GM18909 (cell line): Measurements from ENCODE around the gene PRKCB.
A peak's percentile ranks its signal among the peaks of the same experiment; 100 is the strongest.

Experiments used
- ATAC-seq: cut with Tn5 transposase; IDR thresholded peaks from one replicate; pipeline ENCODE4 v1.9.1; 2021; ENCODE audit warnings: mild to moderate bottlenecking; ENCODE audit not compliant: unreplicated experiment, poor library complexity

Gene PRKCB

DNA sequence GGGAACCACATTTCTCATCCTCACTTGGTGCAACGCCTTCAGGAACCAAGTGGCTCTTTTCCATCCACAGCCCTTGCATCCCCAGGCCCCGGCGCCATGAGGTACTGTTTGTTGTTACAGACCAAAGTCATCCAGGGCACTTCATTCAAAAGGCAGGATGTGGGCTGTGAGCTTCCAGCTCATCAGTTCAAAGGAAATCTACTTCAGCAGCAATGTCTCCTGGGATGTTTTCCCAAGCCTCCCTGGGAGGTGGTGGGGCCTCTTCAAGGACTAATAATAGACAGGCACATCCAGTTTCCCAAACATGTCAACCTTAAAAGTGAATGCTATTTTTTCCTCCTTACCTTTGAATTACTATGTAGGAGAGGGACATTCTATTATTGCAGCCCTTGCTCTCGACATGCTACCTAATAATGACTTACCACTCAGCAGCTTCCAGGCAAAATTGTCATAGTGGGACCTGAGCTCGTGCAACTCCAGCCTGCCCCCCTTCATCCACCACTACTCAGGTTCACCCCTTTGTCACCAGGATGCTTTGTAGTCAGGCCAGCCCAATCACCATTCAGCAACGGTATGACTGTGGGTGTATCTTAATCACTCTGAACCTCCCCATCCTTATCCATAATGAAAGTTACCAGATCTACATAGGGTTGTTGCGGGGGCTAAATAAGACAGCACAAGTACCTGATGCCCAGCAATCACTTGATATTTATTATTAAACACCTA, 1.7 kb upstream of the PRKCB start:
- ATAC-seq = no peak

GRCh38 chr16:23836078-23836403, 258 bp downstream of the PRKCB start:
- peak; percentile 27 for ATAC-seq

DNA sequence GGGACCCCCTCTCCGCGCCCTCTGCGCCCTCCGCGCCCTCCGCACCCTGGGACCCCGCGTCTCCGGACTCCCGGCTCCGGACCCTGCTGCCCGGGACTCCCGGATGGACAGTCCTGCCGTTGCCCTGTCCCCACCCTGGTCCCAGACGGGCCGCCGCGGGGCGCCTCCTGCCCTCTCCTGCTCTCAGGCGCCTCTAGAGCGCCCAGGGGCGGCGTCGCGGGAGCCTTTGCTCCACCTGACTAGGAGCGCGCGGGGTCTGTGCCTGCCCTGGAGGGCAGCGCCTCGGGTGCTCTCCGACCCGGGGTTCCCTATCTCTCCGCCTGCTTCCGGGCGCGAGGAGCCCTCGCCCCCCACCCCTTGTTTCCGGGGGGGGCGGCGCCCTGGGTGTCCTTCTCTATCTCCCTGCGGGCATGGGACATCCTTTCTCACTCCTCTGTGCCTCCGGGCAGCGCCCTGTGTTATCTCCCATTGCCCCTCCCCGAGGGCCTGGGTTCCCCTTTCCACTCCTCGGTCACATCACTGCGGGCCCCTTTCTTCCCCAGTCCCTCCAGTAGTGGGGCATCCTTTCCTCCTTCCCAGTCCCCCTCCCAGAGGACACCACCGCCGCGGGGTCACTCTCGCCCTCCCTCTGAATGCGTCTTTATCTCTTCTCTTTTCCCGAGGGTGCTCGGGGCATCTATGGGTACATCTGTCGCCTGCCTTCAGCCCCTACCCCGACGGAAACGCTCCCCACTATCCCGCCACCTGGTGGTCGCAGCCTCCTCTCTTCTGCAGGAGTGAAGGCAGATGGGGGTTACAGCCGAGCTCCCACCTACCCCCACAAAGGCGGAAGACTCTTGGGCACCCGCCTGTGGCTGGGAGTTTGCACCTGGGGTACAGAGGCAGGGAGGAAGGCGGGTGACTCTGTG, 875 bp downstream of the PRKCB start:
- ATAC-seq = peak; percentile 31

DNA sequence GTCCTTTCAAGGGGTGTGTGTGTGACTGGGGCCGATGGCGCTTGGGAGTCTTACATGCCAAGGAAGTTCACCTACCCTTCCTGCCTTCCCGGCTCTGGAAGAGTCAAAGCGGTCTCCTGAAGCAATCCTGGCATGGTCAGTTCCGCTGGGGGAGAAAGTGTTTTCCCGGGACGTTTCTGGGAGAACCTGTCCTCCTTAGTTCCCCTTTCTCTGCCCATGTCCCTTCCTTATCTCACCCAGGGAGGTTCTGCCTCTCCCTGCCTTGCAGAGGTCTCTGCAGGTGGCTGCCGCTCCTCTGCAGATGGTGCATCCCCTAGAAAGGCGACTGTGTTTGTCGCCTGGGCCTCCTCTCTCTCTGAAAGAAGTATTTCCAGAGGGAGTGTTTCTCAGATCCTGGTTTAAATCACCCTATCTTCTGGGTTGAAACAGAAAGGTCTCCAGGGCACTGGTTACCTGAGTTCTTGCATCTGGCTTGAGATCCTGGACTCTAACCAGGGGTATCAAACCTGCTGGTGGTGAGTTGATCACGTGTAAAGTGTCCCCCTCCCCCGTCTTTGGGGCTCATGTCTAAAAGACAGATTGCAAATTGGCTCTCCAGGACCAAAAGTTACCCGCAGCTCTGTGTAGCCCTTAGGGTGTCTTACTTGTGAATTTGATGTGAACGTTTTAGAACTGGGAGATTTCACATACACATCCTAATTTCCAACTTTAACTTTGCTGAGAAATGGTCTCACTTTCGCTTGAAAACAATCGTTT, 1.9 kb downstream of the PRKCB start:
- no peak for ATAC-seq

- ATAC-seq = no peak
These were observed 2.8 kb downstream of the PRKCB start for GRCh38 chr16:23838485-23839142.

DNA sequence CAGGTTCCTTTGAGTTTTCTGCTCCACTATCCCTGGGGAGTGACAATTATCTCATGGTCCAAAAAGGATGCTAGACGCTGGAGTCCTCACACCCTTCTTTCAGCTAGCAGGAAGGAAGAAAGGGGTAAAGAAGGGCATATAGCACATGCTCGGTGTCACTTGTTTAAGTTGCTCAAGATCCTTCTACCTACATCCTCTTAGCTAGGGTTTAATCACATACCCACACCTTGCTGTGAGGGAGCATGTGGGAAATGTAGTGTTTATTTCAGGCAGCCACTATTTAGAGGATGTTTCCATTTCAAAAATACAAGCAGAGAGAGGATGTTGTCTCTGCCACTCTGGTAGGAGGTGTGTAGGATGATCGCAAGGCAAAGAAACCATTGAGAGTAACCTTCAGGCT, 4.5 kb downstream of the PRKCB start:
- no peak for ATAC-seq

DNA sequence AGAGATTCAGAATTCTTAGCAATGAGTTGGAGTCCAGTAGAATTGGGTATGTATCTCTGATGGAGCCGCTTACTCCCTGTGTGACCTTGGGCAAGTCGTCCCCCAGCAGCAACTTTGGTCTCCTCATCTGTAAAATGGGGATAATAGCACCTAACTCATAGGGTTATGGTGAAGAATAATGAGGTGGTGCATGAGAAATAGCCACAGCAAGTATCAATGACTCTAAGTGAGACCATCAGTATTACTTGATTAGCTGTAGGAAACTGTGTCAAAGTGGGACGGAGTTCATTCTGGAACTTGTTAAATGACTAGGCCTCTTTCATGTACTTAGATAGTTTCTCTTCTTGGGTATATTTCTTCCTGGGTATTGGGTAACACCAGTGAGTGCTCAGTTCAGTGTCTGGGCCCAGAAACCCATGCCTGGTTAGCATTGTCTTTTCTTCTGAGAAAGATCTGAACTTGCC, 6.4 kb downstream of the PRKCB start:
- peak; percentile 70 for ATAC-seq

- peak; percentile 43 for ATAC-seq
These were observed 7.4 kb downstream of the PRKCB start for GRCh38 chr16:23843143-23843542.

DNA sequence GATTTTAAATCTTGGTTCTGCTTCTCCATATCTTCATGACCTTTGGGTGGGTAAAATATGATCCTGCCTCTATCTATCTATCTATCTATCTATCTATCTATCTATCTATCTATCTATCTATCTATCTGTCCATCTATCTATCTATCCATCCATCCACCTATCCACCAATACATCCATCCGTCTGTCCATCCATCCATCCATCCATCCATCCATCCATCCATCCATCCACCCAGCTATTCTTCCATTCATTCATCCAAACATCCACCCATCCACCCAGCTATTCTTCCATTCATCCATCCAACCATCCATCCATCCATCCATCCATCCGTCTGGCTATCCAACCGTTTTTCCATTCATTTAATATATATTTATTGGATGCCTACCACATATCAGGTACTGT, 11.5 kb downstream of the PRKCB start:
- no peak for ATAC-seq

DNA sequence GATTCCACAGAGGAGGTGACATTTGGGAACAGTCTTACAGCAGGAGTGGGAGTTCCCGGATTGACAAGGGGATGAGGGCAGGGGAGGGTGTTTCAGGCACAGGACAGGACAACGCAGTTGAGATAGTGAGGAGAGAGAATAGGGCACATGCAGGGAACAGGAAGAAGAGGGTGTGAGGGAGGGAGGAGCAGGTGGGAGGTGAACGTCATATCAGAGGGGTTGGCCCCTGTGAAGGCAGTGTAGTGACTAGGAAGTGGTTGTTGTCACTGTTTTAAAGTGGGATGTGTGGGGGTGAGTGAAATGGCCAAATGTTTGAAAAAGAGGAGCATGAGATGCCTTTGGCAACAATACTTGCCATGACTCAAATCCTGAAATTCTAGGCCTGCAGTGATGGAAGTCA, 12.2 kb downstream of the PRKCB start:
- ATAC-seq = no peak

- no peak for ATAC-seq
These were observed 13.2 kb downstream of the PRKCB start for GRCh38 chr16:23848958-23849357.

- no peak for ATAC-seq
These were observed 17.2 kb downstream of the PRKCB start for GRCh38 chr16:23852794-23853562.

DNA sequence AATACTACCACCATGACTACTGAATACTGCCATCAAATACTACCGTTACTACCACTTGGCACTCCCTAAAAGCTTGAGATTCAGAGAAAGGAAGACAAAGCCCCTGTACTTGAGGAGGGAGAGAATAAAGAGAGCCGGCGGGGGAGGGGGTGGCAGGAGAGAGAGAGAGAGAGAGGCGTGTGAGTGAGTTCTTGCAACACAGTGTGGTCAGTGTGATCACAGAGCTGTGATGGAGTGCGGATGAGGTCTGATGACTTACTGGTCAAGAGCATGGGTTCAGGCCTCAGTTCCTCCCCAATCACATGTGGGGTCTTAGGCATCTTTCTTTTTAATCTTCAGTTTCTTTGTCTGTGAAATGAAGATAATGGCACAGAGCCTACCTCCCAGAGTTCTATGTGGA, 19.2 kb downstream of the PRKCB start:
- ATAC-seq = no peak

GRCh38 chr16:23856251-23856709, 20.5 kb downstream of the PRKCB start:
- no peak for ATAC-seq

- ATAC-seq = no peak
These were observed 21.6 kb downstream of the PRKCB start for GRCh38 chr16:23857256-23857880.

DNA sequence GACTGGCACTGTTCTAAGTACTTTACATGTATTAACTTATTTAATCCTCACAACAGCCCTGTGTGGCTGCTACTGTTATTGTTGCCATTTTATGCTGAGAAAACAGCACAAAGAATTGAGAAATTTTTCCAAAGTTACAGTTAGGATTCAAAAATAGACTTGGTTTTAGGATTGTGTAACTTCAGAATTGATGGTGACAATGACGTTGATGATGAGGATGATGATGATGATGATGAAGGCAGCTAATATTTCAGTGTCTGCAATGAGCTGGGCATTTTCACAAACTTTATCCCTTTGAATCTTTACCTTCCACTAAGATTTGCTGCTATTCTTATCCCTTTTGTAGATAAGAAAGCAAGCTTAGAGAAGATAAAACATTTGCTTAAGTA, 22.1 kb downstream of the PRKCB start:
- ATAC-seq = no peak

- ATAC-seq = no peak
These were observed 22.8 kb downstream of the PRKCB start for GRCh38 chr16:23858542-23858941.

- ATAC-seq = no peak
These were observed 24.0 kb downstream of the PRKCB start for GRCh38 chr16:23859713-23860269.

DNA sequence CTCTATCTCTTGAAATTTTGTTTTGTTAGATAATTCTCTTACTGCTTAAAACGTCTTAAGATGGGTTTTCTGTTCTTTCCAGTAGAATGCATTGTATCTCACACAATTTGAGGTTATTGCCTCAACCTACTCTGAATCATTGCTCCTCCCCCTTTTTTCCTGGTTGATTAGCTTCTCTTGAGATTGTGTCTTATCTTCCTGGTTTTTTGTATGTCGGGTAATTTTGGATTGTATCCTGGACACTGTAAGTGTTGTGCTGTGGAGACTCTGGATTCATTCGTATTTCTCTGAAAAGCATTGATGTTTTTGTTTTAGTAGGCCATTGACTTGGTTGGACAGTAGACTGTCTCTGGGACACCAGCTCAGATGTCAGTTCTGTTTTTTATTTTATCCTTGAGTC, 26.1 kb downstream of the PRKCB start:
- no peak for ATAC-seq
